DMS53 (cell line): ENCODE results near the gene CA11.
A peak's percentile ranks its signal among the peaks of the same experiment; 100 is the strongest.
"Not testable (repeated sequence)": the region's sequence is repeated elsewhere in the genome, so short reads cannot be mapped to it uniquely, and the experiment has no call there.

Experiments
- DNase-seq: peaks from one replicate; lab custom pipeline; 2025; lab: John Stamatoyannopoulos, UW

The CA11 gene

GRCh38 chr19:48641850-48642249 lies 4.1 kb downstream of the CA11 start:
- DNase-seq = no peak

DNA sequence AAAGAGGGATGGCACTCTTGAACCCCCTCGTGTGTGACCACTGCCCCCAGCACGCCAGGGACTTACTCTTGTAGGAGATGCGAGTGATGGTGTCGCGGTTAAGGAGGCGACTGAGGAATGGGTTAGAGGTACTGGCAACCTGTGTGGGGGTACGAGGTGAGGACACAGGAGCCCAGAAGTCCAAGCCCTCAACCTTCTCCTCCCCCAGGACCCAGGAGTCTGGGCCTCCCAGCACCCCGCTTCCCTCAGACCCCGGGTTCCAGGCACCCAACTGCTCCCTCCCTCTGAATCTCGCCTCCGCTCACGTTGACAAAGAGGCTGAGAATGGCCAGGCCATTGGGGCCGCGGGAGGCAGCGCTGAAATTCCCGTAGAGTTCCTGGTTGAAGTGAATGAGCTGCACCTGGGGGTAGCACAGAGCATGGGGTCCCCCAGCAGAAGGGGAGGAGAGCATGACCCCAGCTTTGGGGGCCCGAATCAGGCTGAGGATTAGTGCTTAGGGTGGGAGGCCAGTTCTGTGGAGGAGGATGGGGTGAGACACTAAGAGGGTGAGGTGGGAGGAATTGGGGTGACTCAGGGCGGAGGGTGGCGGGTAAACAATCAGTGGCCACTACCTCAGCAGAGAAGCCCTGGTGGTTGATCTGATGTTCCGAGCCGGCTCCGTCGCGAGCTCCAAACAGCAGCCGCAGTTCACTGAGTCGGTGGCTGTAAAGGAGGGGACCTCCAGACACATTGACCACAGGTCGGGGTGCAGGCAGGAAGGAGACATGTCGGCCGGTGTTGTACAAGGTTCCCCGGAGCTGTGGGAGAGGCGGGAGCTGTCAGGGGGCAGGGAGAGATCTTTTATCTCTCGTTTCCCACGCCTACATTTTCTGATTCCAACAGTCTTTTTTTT lies 6.3 kb downstream of the CA11 start:
- no peak for DNase-seq

DNA sequence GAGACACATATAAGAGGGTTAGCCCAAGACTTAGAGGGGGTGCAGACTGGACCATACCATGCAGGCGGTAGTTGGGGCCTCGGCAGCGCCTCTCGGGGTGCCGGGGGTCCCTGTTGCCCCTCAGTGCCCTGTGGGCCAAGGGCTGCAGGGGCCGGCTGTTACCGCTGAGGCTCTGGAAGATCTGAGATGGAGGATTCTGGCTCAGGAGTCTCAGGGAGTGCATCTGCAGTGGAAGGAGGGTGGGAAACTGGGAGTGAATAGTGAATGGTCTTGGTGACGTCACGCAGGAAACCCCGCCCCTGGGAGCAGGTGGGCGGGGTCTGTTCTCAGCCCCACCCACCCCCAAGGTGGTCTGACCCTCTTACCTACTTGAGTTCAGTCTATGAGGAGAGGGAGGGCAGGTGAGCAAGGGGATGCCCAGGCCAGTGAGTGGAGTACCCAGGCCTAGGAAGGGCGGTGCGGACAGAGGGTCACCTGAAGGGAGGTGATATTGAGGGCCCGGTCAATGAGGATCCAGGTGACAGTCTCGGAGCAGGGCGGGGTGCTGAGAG lies 7.1 kb downstream of the CA11 start:
- peak; percentile 33 for DNase-seq

GRCh38 chr19:48637948-48638830 lies 7.8 kb downstream of the CA11 start:
- DNase-seq = peak; percentile 97

DNA sequence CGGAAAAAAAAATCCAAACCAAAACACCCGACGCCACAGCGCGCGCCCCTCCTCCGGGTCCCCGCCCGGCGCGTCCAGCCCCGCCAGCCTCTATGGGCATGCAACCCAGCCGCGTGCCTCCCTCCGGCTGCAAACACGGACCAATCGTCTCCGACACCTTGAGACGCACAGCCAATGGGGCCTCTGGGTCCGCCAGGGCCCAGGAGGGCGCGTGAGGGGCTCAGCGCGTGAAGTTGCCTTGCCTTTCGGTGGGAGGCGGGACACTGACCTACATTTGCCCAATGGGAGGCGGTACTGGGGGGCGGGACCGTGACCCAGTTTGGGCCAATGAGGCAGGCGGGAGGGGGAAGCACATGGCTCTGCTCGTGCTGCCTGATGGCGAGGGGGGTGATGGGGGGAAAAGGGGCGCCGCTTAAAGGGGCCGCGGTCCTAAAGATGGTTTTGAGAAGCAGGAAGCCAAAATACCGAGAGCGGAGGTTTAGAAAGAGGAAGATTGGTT lies 8.5 kb downstream of the CA11 start:
- DNase-seq = peak; percentile 99

GRCh38 chr19:48636859-48637448 lies 9.0 kb downstream of the CA11 start, which contains the start of gene DBP:
DBP (minus strand) TSS chr19:48637379; CDS start chr19:48636994, 385 bp downstream.
- peak; percentile 87 for DNase-seq

DNA sequence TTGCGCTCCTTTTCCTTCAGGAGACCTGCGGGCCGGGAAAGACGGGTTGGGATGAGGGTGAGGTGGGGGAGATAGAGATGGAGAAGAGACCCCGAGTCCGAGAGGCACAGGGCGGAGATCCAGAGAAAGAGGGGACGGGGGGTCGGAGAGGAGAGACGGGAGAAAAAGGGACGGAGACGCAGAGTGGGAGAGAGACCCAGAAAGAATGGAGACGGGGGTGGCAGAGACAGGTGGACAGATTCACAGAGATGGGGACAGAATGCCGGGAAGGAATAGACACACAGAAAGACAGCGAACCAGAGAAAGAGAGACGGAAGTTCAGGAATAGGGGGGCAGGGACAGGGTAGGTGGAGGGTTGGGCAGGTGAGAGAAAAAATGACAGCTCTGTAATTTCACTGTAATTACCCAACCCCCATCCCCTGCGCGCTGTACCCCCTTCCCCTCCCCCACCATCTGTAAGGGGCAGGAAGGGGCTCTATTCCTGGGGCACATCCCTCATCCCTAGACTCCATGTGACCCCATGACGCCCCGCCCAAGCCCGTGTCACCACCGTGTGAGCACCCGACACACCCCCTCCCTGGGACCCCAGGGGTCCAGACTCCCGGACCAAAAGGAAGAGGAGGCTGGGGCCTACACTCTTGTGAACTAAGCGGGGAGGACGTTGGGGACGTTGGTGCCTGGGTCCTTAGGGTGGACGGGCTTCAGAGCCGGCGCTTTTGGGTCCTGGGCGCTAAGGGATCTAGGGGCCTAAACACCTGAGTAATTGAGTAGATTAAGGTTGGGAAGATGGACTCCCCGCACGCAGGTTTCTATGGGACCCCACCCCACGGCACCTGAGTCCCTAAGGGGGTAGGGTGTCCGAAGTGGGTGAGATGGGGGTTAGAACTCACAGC lies 9.8 kb downstream of the CA11 start:
- peak; percentile 64 for DNase-seq

GRCh38 chr19:48635263-48635965 lies 10.6 kb downstream of the CA11 start:
- peak; percentile 87 for DNase-seq

- peak; percentile 99 for DNase-seq
Observed at GRCh38 chr19:48634424-48635262, 11.3 kb downstream of the CA11 start.

DNA sequence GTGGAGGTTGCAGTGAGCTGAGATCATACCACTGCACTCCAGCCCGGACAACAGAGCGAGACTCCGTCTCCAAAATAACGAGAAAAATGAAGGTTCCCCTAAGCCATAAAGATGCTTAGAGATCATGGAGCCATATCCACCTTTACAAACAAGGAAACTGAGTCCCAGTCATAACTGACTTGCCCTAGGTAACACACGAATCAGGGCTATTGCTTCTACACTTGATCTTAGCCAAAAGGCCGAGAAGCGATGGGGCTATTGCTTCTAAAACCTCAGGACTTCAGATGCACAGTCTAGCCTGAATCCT lies 12.0 kb downstream of the CA11 start:
- DNase-seq = no peak

DNA sequence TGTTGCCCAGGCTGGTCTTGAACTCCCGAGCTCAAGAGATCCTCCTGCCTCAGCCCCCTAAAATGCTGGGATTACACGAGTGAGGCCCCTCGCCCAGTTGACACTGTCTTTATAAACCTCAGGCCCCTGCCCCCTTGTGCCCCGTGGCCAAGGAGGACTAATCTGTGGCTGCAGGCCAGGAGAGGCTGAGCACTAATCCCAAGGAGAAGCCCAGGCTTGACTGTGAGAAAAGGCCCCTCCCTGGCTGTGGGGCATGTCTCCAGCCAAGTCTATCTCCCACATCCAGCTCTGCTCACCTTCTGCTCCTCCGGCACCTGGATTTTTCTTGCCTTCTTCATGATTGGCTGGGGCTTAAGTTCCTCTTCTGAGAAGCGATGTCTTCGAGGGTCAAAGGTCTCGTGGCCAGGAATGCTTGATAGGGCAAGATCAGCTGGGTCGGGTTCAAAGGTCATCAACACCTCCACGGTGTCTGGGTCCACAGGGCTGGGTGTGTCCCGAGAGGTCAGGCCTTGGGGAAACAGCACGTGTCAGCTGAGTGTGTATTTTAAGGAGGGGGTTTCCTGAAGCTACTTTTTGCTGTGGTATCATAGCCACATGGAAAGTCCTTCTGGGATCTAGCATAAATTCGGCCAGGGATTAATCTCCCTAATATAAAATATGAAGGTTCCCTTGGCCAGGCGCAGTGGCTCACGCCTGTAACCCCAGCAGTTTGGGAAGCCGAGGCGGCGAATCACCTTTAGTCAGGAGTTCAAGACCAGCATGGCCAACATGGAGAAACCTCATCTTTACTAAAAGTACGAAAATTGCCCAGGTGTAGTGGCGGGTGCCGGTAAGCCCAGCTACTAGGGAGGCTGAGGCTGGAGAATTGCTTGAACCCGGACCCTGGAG lies 12.6 kb downstream of the CA11 start:
- no peak for DNase-seq

GRCh38 chr19:48632692-48633147 lies 13.3 kb downstream of the CA11 start:
- no peak for DNase-seq

GRCh38 chr19:48632286-48632685 lies 13.7 kb downstream of the CA11 start:
- DNase-seq = not testable (repeated sequence)

- peak; percentile 84 for DNase-seq
Observed at GRCh38 chr19:48631225-48631624, 14.8 kb downstream of the CA11 start.

DNA sequence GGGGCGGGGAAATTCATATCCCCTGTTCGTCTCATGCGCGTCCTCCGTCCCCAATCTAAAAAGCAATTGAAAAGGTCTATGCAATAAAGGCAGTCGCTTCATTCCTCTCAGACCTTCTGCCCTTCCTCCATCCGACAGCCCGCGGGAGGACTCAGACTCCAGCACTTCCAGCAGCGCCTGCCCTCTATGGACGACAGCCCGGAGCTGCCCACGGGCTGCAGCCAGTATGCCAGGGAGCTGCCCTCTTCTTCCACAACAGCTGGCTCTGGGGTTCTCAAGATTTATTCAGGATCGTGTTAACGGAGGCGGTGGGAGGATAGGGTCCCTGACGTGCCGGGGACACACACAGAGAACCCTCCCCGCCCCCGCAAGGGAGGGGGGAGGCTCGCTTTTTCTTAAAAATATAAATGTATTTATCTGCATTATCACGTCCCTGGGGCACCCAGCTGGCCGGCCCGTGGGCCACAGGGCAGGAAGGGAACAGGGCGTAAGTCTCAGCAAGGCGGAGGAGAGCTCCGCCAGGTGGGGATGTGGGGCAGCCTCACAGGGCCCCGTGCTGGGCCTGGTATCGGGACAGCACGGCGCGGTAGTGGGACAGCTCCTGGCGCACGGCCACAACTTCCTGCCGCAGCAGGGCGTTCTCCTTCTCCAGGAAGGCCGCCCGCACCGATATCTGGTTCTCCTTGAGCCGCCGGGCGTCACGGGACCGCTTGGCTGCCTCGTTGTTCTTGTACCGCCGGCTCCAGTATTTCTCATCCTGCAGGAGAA lies 15.5 kb downstream of the CA11 start:
- DNase-seq = peak; percentile 91

GRCh38 chr19:48629599-48630295 lies 16.2 kb downstream of the CA11 start:
- peak; percentile 98 for DNase-seq

GRCh38 chr19:48629297-48629598 lies 16.7 kb downstream of the CA11 start:
- DNase-seq = no peak
